NB4 (cell line): ENCODE results near the gene RCOR3.
A peak's percentile ranks its signal among the peaks of the same experiment; 100 is the strongest.
"Not testable (repeated sequence)": the region's sequence is repeated elsewhere in the genome, so short reads cannot be mapped to it uniquely, and the experiment has no call there.

ENCODE experiments used
- DNase-seq: peaks from one replicate; pipeline ENCODE4 v3.0.0; 2010; ENCODE audit warnings: low read depth
- H3K4me3 ChIP-seq: one replicate; pipeline ENCODE4 v1.5.1; 2011; ENCODE audit warnings: mild to moderate bottlenecking, low read depth, low read length, moderate library complexity
- CTCF ChIP-seq: IDR thresholded peaks from one replicate; pipeline ENCODE4 v1.5.1; 2012; ENCODE audit warnings: low read depth, low read length
- MAX ChIP-seq: IDR thresholded peaks from 2 replicates; pipeline ENCODE4 v1.6.1; 2011; ENCODE audit warnings: low read depth, low read length
- MYC ChIP-seq: IDR thresholded peaks from 2 replicates; pipeline ENCODE4 v1.6.1; 2011; ENCODE audit warnings: low read depth, low read length
- POLR2A ChIP-seq: IDR thresholded peaks from 2 replicates; pipeline ENCODE4 v1.6.1; 2011; ENCODE audit warnings: mild to moderate bottlenecking; ENCODE audit not compliant: insufficient read length; ENCODE audit errors: extremely low read depth

The RCOR3 gene

GRCh38 chr1:211258310-211258755 lies 833 bp upstream of the RCOR3 start:
- H3K4me3 ChIP-seq: peak overlapping the region; percentile 73
- TF ChIP-seq POLR2A: no peak
- 0 out of 2 replicates have a peak, but pooled peaks have one; percentile 26 for TF ChIP-seq MYC
- no peak for TF ChIP-seq MAX
- DNase-seq: peak; percentile 87

- TF ChIP-seq POLR2A: no peak
- TF ChIP-seq MYC: no peak
- no peak for TF ChIP-seq MAX
- no peak for TF ChIP-seq CTCF
- DNase-seq: peak; percentile 82
- peak overlapping the region; percentile 85 for H3K4me3 ChIP-seq
Measured at GRCh38 chr1:211259638-211260126, 516 bp downstream of the RCOR3 start.

- DNase-seq: peak; percentile 87
- H3K4me3 ChIP-seq: peak overlapping the region; percentile 85
- TF ChIP-seq POLR2A (peak; percentile 49), MAX (no peak), CTCF (no peak), MYC (no peak)
Measured at GRCh38 chr1:211260141-211261107, 1.3 kb downstream of the RCOR3 start.

- H3K4me3 ChIP-seq: peak overlapping the region; percentile 85
- peak; percentile 9 for DNase-seq
- TF ChIP-seq MAX (no peak), POLR2A (no peak), MYC (no peak)
Measured at GRCh38 chr1:211261229-211261628, 2.1 kb downstream of the RCOR3 start.

GRCh38 chr1:211263022-211263421 lies 3.9 kb downstream of the RCOR3 start:
- DNase-seq, H3K4me3 ChIP-seq: not testable (repeated sequence)

GRCh38 chr1:211267204-211267857 lies 8.2 kb downstream of the RCOR3 start:
- no peak overlapping the region for H3K4me3 ChIP-seq
- TF ChIP-seq MYC (no peak), MAX (no peak), CTCF (no peak), POLR2A (no peak)
- peak; percentile 55 for DNase-seq

- TF ChIP-seq MYC: no peak
- TF ChIP-seq CTCF: no peak
- no peak for TF ChIP-seq MAX
- no peak for TF ChIP-seq POLR2A
- H3K4me3 ChIP-seq: no peak overlapping the region
- no peak for DNase-seq
Measured at GRCh38 chr1:211279340-211279739, 20.2 kb downstream of the RCOR3 start.
